GM19397 (cell line): ENCODE results near the gene AHSG.
"Not testable (repeated sequence)": the region's sequence is repeated elsewhere in the genome, so short reads cannot be mapped to it uniquely, and the experiment has no call there.

ENCODE experiments used
- ATAC-seq: cut with Tn5 transposase; IDR thresholded peaks from one replicate; pipeline ENCODE4 v1.9.1; 2021; ENCODE audit warnings: mild to moderate bottlenecking, moderate library complexity; ENCODE audit not compliant: unreplicated experiment

The AHSG gene

GRCh38 chr3:186617036-186617946, 4.4 kb downstream of the AHSG start:
- ATAC-seq: peak; percentile 88

- ATAC-seq: no peak
Observed at GRCh38 chr3:186618318-186618938, 5.6 kb downstream of the AHSG start.

- ATAC-seq: no peak
Observed at GRCh38 chr3:186619787-186620212, 6.9 kb downstream of the AHSG start.

- no peak for ATAC-seq
Observed at GRCh38 chr3:186620213-186621092, 7.6 kb downstream of the AHSG start.

- no peak for ATAC-seq
Observed at GRCh38 chr3:186621894-186622650, 9.2 kb downstream of the AHSG start.

GRCh38 chr3:186622651-186623310, 9.9 kb downstream of the AHSG start:
- no peak for ATAC-seq

- no peak for ATAC-seq
Observed at GRCh38 chr3:186624598-186624997, 11.7 kb downstream of the AHSG start.

- ATAC-seq: no peak
Observed at GRCh38 chr3:186625600-186626042, 12.8 kb downstream of the AHSG start.

- ATAC-seq: no peak
Observed at GRCh38 chr3:186626254-186626847, 13.5 kb downstream of the AHSG start.

GRCh38 chr3:186627852-186628414, 15.1 kb downstream of the AHSG start:
- ATAC-seq: no peak

- ATAC-seq: no peak
Observed at GRCh38 chr3:186628756-186629155, 15.9 kb downstream of the AHSG start.

- no peak for ATAC-seq
Observed at GRCh38 chr3:186630950-186631641, 18.2 kb downstream of the AHSG start.

- ATAC-seq: no peak
Observed at GRCh38 chr3:186633481-186633880, 20.6 kb downstream of the AHSG start.

GRCh38 chr3:186634207-186634606, 21.3 kb downstream of the AHSG start:
- not testable (repeated sequence) for ATAC-seq

- ATAC-seq: no peak
Observed at GRCh38 chr3:186635532-186635931, 22.7 kb downstream of the AHSG start.

GRCh38 chr3:186636536-186636935, 23.7 kb downstream of the AHSG start:
- ATAC-seq: no peak

GRCh38 chr3:186637686-186638085, 24.8 kb downstream of the AHSG start:
- no peak for ATAC-seq

GRCh38 chr3:186638259-186638658, 25.4 kb downstream of the AHSG start:
- no peak for ATAC-seq
